Heart left ventricle (tissue), 16 donors: ENCODE measurements around the gene SNX19. TPM values are rescaled to one million over a fixed set of nuclear protein-coding genes. Genes with fewer than 3 reads are reported as not detected.

Source experiments
- ATAC-seq, 4 donors: fragments of 200-7000 bp; cut with Tn5 transposase; one replicate each; pipeline ENCODE4 v1.9.1; 2020 to 2022; ENCODE audit warnings: moderate library complexity in 4 of 4, mild to moderate bottlenecking in 3 of 4, moderate number of reproducible peaks in 1 of 4
- DNase-seq, 5 donors: peaks; one replicate each; pipeline ENCODE4 v3.0.0-alpha.2; 2020
- H3K27ac ChIP-seq, 12 donors: fragments of 200-600 bp; sonication (generic) in 4 of 12; one replicate each; pipeline versions ENCODE4 v1.5.0 to v1.8.0; 2016 to 2022; ENCODE audit warnings: mild to moderate bottlenecking in 2 of 12
- H3K27me3 ChIP-seq, 9 donors: fragments of 200-600 bp; sonication (generic) in 2 of 9; one replicate each; pipeline versions ENCODE4 v1.5.1 to v1.8.0; 2016 to 2022; ENCODE audit warnings: mild to moderate bottlenecking in 3 of 9
- H3K36me3 ChIP-seq, 9 donors: fragments of 200-600 bp; sonication (generic) in 2 of 9; one replicate each; pipeline versions ENCODE4 v1.5.0 to v1.8.0; 2018 to 2022; ENCODE audit warnings: mild to moderate bottlenecking in 2 of 9
- H3K4me1 ChIP-seq, 12 donors: fragments of 200-600 bp; sonication (generic) in 4 of 12; one replicate each; pipeline versions ENCODE4 v1.5.0 to v1.8.0; 2016 to 2022; ENCODE audit warnings: mild to moderate bottlenecking in 3 of 12
- H3K4me3 ChIP-seq, 12 donors: fragments of 200-600 bp; sonication (generic) in 4 of 12; one replicate each; pipeline versions ENCODE4 v1.5.0 to v1.8.0; 2017 to 2022; ENCODE audit warnings: mild to moderate bottlenecking in 9 of 12, moderate library complexity in 4 of 12
- H3K9me3 ChIP-seq, 12 donors: fragments of 200-600 bp; sonication (generic) in 4 of 12; one replicate each; pipeline versions ENCODE4 v1.5.0 to v1.8.0; 2016 to 2022; ENCODE audit warnings: mild to moderate bottlenecking in 1 of 12
- POLR2A ChIP-seq, 2 donors: fragments of 450-650 bp; IDR thresholded peaks; one replicate each; pipeline ENCODE4 v1.6.1; 2017; ENCODE audit warnings: antibody characterized with exemption in 2 of 2, mild to moderate bottlenecking in 2 of 2, moderate library complexity in 2 of 2
- WGBS, 4 donors: extraction: QIAGEN DNeasy Blood & Tissue Kit in 2 of 4; methylation state at CpG; one replicate each; pipeline versions ENCODE4 v1.1.5 to v1.1.7; 2013 to 2018; 5-methylcytosine and 5-hydroxymethylcytosine counted together
- intact Hi-C, 10 donors: fragments of 100-400 bp; cut with DNase I; formaldehyde crosslinking; loops; one replicate each; pipeline versions ENCODE4 v1.11.1 to v1.14.2; 2022
- polyA plus RNA-seq, 2 donors: library from polyadenylated mRNA; stranded (reverse); fragments of 200-250 nt; gene quantifications; one replicate each; pipeline ENCODE4 v1.2.3, GENCODE V29; 2013
- total RNA-seq, 9 donors: library from RNA; depleted of rRNA in 2 of 9; stranded (reverse); fragments of >200 nt in 2 of 9; fragmentation: NEBNext Ultra II Directional in 3 of 9; extraction: Animal tissue kit (Norgen Biotek cat#: 25700) in 3 of 9; gene quantifications; one replicate each; pipeline versions ENCODE4 v1.1.0 to v1.2.4, GENCODE V29; 2016 to 2023
- TF ChIP-seq, protein P1 (sequence below), 12 donors: fragments of 200-600 bp; sonication (generic) in 4 of 12; IDR thresholded peaks; one replicate each; pipeline versions ENCODE4 v1.5.0 to v1.8.0; 2018 to 2022; ENCODE audit warnings: antibody characterized with exemption in 12 of 12, mild to moderate bottlenecking in 5 of 12
- donor health status: ischemic (EF 13 %, LVEDD 7.1; RV severe dilation, severe dysfunction).
- donor health status: healthy with polysubstance abuse.
- donor health status: DM: no; HTN: yes; CAD: no.
- donor health status: DM: no; HTN: no; CAD: no.
- donor health status: ischemic (EF 25% LVEDD 6.9; RV normal size, moderate dysfunction).
- donor health status: ischemic (EF 25% LVEDD 5.7; RV mildly dilated, moderate dysfunction).
- donor health status: healthy.
- donor health status: DM: yes; HTN: yes; CAD: no.
- donor health status: ischemic (EF 35%, LVEDD 5.7; RV mildly dilated, moderate dysfunction).
- donor health status: nonischemic (EF 11% LVEDD 7.7; RV severe dilation, severe dysfunction).
- donor health status: DM: yes; HTN: yes; CAD: no.
- donor health status: PGD.
- donor health status: ischemic (EF 29% LVEDD 5.4; RV normal size, mild dysfunction).
- donor health status: nonischemic (EF 23%, LVEDD 6.1; RV moderate dilation, normal function).

SNX19 gene
- total and polyA plus RNA-seq, 11 donors: 10.8 to 121 (median 57.1) TPM

DNA sequence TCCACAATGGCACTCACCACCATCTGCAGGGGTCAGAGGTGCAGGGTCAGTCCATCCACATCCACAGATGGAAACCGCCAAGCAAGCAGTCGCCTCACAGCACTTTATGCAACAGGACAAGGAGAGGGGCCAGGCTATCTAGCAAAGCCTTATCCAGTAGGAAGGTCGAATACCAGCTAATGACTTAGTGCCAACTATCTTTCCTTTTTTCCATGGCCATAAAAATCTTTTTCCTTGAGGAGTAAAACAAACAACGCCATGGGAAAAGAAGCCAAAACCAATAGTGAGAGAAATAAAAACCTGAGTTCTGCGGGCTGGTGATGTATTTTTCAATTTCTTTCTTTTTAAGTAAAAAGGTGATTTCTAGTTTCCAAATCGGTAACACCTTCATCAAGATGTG lies 8.2 kb downstream of the SNX19 start:
- no peak for TF ChIP-seq POLR2A (IDR thresholded peaks at IDR 0.05)
- TF ChIP-seq, protein P1, sequence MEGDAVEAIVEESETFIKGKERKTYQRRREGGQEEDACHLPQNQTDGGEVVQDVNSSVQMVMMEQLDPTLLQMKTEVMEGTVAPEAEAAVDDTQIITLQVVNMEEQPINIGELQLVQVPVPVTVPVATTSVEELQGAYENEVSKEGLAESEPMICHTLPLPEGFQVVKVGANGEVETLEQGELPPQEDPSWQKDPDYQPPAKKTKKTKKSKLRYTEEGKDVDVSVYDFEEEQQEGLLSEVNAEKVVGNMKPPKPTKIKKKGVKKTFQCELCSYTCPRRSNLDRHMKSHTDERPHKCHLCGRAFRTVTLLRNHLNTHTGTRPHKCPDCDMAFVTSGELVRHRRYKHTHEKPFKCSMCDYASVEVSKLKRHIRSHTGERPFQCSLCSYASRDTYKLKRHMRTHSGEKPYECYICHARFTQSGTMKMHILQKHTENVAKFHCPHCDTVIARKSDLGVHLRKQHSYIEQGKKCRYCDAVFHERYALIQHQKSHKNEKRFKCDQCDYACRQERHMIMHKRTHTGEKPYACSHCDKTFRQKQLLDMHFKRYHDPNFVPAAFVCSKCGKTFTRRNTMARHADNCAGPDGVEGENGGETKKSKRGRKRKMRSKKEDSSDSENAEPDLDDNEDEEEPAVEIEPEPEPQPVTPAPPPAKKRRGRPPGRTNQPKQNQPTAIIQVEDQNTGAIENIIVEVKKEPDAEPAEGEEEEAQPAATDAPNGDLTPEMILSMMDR (IDR thresholded peaks at IDR 0.05): no peak
- Histone ChIP-seq H3K36me3 (peaks cover 4 to 99% (median 96%) of the 10 kb centered on the region in 9 donors), H3K27ac (peak overlapping the region in 1 of 12 donors; percentile 21), H3K9me3 (no peaks in the 10 kb centered on the region), H3K4me1 (peaks cover 0 to 29% (median under 1%) of the 10 kb centered on the region in 12 donors), H3K4me3 (no peak overlapping the region), H3K27me3 (no peaks in the 10 kb centered on the region)
- 83 to 90% (median 88%) methylated on average over 6 of the region's 6 CpGs for WGBS, 4 donors
- DNase-seq (no peak), ATAC-seq (no peak)
- intact Hi-C loops: no loop called here

DNA sequence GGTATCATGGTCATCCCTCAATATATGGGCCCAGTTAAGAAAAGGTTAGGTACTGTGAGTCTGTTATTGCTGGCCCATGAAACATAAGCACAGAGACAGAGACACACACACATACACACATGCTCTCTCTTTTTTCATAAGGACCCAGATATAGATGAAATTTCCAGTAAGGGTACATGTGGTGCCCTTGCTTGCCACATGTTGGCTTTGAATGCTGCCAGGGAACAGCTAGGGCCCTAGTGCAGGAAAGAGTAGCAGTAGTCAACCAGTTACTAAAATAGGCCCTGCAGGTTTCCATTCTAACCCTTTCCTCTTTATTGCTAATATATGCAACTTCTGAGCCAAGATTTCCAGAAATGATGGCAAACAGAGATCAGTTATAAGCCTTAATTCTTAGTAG lies 9.1 kb downstream of the SNX19 start:
- TF ChIP-seq POLR2A (IDR thresholded peaks at IDR 0.05): no peak
- TF ChIP-seq, protein P1 (IDR thresholded peaks at IDR 0.05): no peak
- H3K27ac ChIP-seq: peak overlapping the region in 1 of 12 donors; percentile 21
- intact Hi-C loops: no loop called here
- H3K36me3 ChIP-seq: peaks cover 4 to 99% (median 97%) of the 10 kb centered on the region in 9 donors
- DNase-seq (no peak), ATAC-seq (peak in 1 of 4 donors; percentile 71)
- no peaks in the 10 kb centered on the region for H3K9me3 ChIP-seq
- H3K4me3 ChIP-seq: no peak overlapping the region
- H3K27me3 ChIP-seq: no peaks in the 10 kb centered on the region
- H3K4me1 ChIP-seq: peaks cover 0 to 21% (median 0%) of the 10 kb centered on the region in 12 donors

DNA sequence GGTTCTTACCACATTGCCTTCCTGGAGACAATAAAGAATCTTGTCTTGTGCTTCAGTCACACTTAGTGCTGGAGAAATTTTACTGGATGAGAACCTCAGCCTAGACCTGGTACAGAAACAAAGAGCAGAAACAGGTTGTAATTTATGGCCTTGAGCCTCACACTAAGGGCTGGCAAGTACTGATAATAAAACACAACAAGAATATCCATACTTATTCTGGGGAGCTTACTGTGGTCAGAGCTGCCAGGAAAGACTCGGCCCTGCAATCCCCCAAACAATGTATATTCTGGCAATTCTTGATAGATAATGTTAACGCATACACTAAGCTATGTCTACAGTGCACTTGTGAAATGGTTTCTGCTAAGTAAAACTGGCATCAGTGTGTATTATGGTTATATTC lies 9.7 kb downstream of the SNX19 start:
- no peaks in the 10 kb centered on the region for H3K27me3 ChIP-seq
- H3K4me1 ChIP-seq: peaks cover 0 to 20% (median 0%) of the 10 kb centered on the region in 12 donors
- TF ChIP-seq, protein P1 (IDR thresholded peaks at IDR 0.05): no peak
- no peak for TF ChIP-seq POLR2A (IDR thresholded peaks at IDR 0.05)
- H3K4me3 ChIP-seq: no peak overlapping the region
- 92 to 97% (median 94%) methylated on average over 2 of the region's 2 CpGs for WGBS, 4 donors
- intact Hi-C loops: no loop called here
- H3K27ac ChIP-seq: no peak overlapping the region
- H3K9me3 ChIP-seq: no peaks in the 10 kb centered on the region
- H3K36me3 ChIP-seq: peaks cover 4 to 100% (median 97%) of the 10 kb centered on the region in 9 donors
- no peak for ATAC-seq
- DNase-seq: no peak

DNA sequence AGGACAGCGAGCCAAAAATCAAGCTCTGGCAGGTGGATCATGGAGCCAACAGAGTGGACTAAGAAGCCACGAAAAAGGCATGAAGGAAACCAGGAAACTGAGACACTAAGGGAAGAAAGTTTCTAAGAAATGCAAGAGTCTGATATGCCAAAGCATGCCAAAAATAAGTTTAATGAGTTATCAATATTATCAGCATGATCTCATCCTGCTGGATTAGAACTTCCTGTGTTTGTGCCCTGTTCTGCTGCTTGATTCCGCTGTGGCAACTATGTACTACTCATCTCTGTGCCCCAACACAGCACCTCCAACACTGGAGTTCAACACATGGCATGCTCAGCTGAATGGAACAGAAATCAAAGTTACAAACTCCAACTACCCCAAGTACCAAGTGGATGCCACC lies 10.8 kb downstream of the SNX19 start:
- Histone ChIP-seq H3K4me3 (no peak overlapping the region), H3K36me3 (peaks cover 4 to 100% (median 99%) of the 10 kb centered on the region in 9 donors), H3K27ac (no peak overlapping the region), H3K4me1 (peaks cover 0 to 20% (median 0%) of the 10 kb centered on the region in 12 donors), H3K27me3 (no peaks in the 10 kb centered on the region), H3K9me3 (no peaks in the 10 kb centered on the region)
- ATAC-seq (no peak), DNase-seq (no peak)
- TF ChIP-seq POLR2A (IDR thresholded peaks at IDR 0.05): no peak
- TF ChIP-seq, protein P1 (IDR thresholded peaks at IDR 0.05): no peak
- WGBS, 4 donors: 79 to 92% (median 83%) methylated on average over 3 of the region's 3 CpGs
- intact Hi-C loops: no loop called here
